Common myeloid progenitor, CD34-positive (primary cell): ENCODE data around the gene MANSC1.
"Not testable (repeated sequence)": the region's sequence is repeated elsewhere in the genome, so short reads cannot be mapped to it uniquely, and the experiment has no call there.

Experiments
- CTCF ChIA-PET: fragments of 350-600 bp; sonication (Branson Sonifier 250); formaldehyde crosslinking; loops from one replicate; lab custom pipeline; 2021; ENCODE audit warnings: antibody characterized with exemption; lab: Charles Lee
- POLR2A ChIA-PET: fragments of 350-600 bp; sonication (Branson Sonifier 250); formaldehyde crosslinking; loops from one replicate; lab custom pipeline; 2021; ENCODE audit warnings: antibody characterized with exemption; lab: Charles Lee
- DNase-seq, 3 donors: peaks; one replicate each; pipeline versions ENCODE4 v3.0.0 to v3.0.0-alpha.2; 2013
- H3K27ac ChIP-seq, 2 experiments: 1 replicate in 1 of 2; 2 replicates in 1 of 2; pipeline ENCODE4 v1.7.0; 2013; ENCODE audit warnings: inconsistent platforms in 2 of 2, low read length in 2 of 2, mild to moderate bottlenecking in 2 of 2, low read depth in 1 of 2, moderate library complexity in 1 of 2; ENCODE audit not compliant: severe bottlenecking in 2 of 2, insufficient read depth in 1 of 2, poor library complexity in 1 of 2
- H3K27me3 ChIP-seq, 5 experiments: replicated peaks in 2 of 5; 1 replicate in 3 of 5; 2 replicates in 2 of 5; pipeline versions ENCODE4 v1.6.1 to v1.7.0; 2013; ENCODE audit warnings: low read length in 4 of 5, mild to moderate bottlenecking in 2 of 5, moderate library complexity in 2 of 5, inconsistent platforms in 1 of 5; ENCODE audit not compliant: insufficient read depth in 5 of 5, control insufficient read depth in 4 of 5
- H3K36me3 ChIP-seq, 4 experiments: 1 replicate in 2 of 4; 2 replicates in 2 of 4; pipeline versions ENCODE4 v1.6.1 to v1.7.0; 2013; ENCODE audit warnings: low read length in 3 of 4, control low read depth in 1 of 4, mild to moderate bottlenecking in 1 of 4; ENCODE audit not compliant: control insufficient read depth in 4 of 4, insufficient read depth in 4 of 4
- H3K4me1 ChIP-seq, 4 experiments: 1 replicate in 3 of 4; 2 replicates in 1 of 4; pipeline versions ENCODE4 v1.6.1 to v1.7.1; 2013; ENCODE audit warnings: low read length in 3 of 4, mild to moderate bottlenecking in 3 of 4, control low read depth in 1 of 4, inconsistent platforms in 1 of 4, moderate library complexity in 1 of 4; ENCODE audit not compliant: control insufficient read depth in 4 of 4, insufficient read depth in 4 of 4; ENCODE audit errors: control extremely low read depth in 1 of 4
- H3K4me3 ChIP-seq, 7 experiments: 1 replicate in 4 of 7; 2 replicates in 3 of 7; pipeline versions ENCODE4 v1.5.1 to v1.7.0; 2013; ENCODE audit warnings: mild to moderate bottlenecking in 7 of 7, low read length in 6 of 7, moderate library complexity in 6 of 7, inconsistent platforms in 2 of 7, low read depth in 2 of 7, control low read depth in 1 of 7; ENCODE audit not compliant: insufficient read depth in 4 of 7, control insufficient read depth in 1 of 7; ENCODE audit errors: extremely low read depth in 1 of 7
- H3K9me3 ChIP-seq, 5 experiments: 1 replicate in 4 of 5; 2 replicates in 1 of 5; pipeline versions ENCODE4 v1.6.1 to v1.7.1; 2013; ENCODE audit warnings: low read length in 4 of 5, mild to moderate bottlenecking in 2 of 5, inconsistent platforms in 1 of 5, low read depth in 1 of 5, moderate library complexity in 1 of 5; ENCODE audit not compliant: control insufficient read depth in 4 of 5, insufficient read depth in 2 of 5; ENCODE audit errors: control extremely low read depth in 1 of 5
- WGBS: methylation state at CpG from one replicate; pipeline ENCODE4 v1.1.5; 2013; ENCODE audit not compliant: insufficient coverage; 5-methylcytosine and 5-hydroxymethylcytosine counted together

MANSC1 gene

GRCh38 chr12:12326262-12326661, 23.8 kb downstream of the MANSC1 start:
- Histone ChIP-seq H3K4me3 (no peak overlapping the region), H3K27me3 (no peaks in the 10 kb centered on the region), H3K9me3 (no peaks in the 10 kb centered on the region), H3K27ac (no peak overlapping the region), H3K36me3 (peaks cover 0 to 10% (median 2%) of the 10 kb centered on the region in 4 experiments), H3K4me1 (peaks cover 0 to 4% (median 0%) of the 10 kb centered on the region in 4 experiments)
- ChIA-PET CTCF (interaction anchor here (1.3 to 3.7 kb wide), 4 partner anchors 22 to 344 kb away, joined by 3 to 24 read pairs (median 5); no protein-coding TSS in a partner anchor), POLR2A (no interaction called here)
- no peak for DNase-seq
- 100% methylated on average over 3 of the region's 3 CpGs for WGBS

- Histone ChIP-seq H3K9me3 (no peaks in the 10 kb centered on the region), H3K4me3 (no peak overlapping the region), H3K4me1 (peaks cover 0 to 4% (median 0%) of the 10 kb centered on the region in 4 experiments), H3K27me3 (no peaks in the 10 kb centered on the region), H3K27ac (no peak overlapping the region), H3K36me3 (no peaks in the 10 kb centered on the region)
- no peak for DNase-seq
- ChIA-PET POLR2A (no interaction called here), CTCF (no interaction called here)
- 98% methylated on average over 8 of the region's 9 CpGs for WGBS
These were observed 26.5 kb downstream of the MANSC1 start for GRCh38 chr12:12323591-12323990.

- CTCF ChIA-PET: no interaction called here
These were observed 26.9 kb downstream of the MANSC1 start for GRCh38 chr12:12323118-12323517.

GRCh38 chr12:12319451-12320183, 30.4 kb downstream of the MANSC1 start:
- no peaks in the 10 kb centered on the region for H3K36me3 ChIP-seq
- ChIA-PET POLR2A (no interaction called here), CTCF (interaction anchor here (0.7 to 0.9 kb wide), 2 partner anchors 18 to 57 kb away, joined by 3 to 5 read pairs; no protein-coding TSS in a partner anchor)
- H3K9me3 ChIP-seq: no peaks in the 10 kb centered on the region
- 100% methylated on average over 2 of the region's 9 CpGs for WGBS
- H3K4me1 ChIP-seq: no peaks in the 10 kb centered on the region
- no peak overlapping the region for H3K27ac ChIP-seq
- DNase-seq: no peak
- no peak overlapping the region for H3K4me3 ChIP-seq
- no peaks in the 10 kb centered on the region for H3K27me3 ChIP-seq

More at GRCh38 chr12:12323118-12323517, 26.9 kb downstream of the MANSC1 start:
- Histone ChIP-seq H3K4me3 (no peak overlapping the region), H3K27me3 (no peaks in the 10 kb centered on the region), H3K4me1 (peaks cover 0 to 4% (median 0%) of the 10 kb centered on the region in 4 experiments), H3K36me3 (no peaks in the 10 kb centered on the region), H3K9me3 (no peaks in the 10 kb centered on the region), H3K27ac (no peak overlapping the region)
- no peak for DNase-seq
- WGBS: 92% methylated on average over 2 of the region's 4 CpGs
- POLR2A ChIA-PET: no interaction called here

- Histone ChIP-seq H3K27ac (no peak overlapping the region), H3K4me3 (no peak overlapping the region), H3K9me3 (no peaks in the 10 kb centered on the region), H3K27me3 (no peaks in the 10 kb centered on the region), H3K4me1 (no peaks in the 10 kb centered on the region), H3K36me3 (no peaks in the 10 kb centered on the region)
- DNase-seq: no peak
- POLR2A ChIA-PET: no interaction called here
- CTCF ChIA-PET: no interaction called here
These were observed 34.2 kb downstream of the MANSC1 start for GRCh38 chr12:12315838-12316237.

- POLR2A ChIA-PET, DNase-seq, H3K4me1 ChIP-seq, H3K27me3 ChIP-seq, H3K27ac ChIP-seq, H3K9me3 ChIP-seq, H3K4me3 ChIP-seq, H3K36me3 ChIP-seq: not testable (repeated sequence)
- CTCF ChIA-PET: interaction anchor here (0.6 kb wide), 1 partner anchor 48 kb away, joined by 3 read pairs; no protein-coding TSS in a partner anchor
- 100% methylated on average over 7 of the region's 10 CpGs for WGBS
These were observed 39.3 kb downstream of the MANSC1 start for GRCh38 chr12:12310695-12311094.

GRCh38 chr12:12305568-12306300, 44.3 kb downstream of the MANSC1 start:
- ChIA-PET CTCF (interaction anchor here (1.3 kb wide), 1 partner anchor 21 kb away, joined by 3 read pairs; no protein-coding TSS in a partner anchor), POLR2A (no interaction called here)
- DNase-seq: no peak
- H3K9me3 ChIP-seq: peaks cover 0 to 2% (median 0%) of the 10 kb centered on the region in 5 experiments
- H3K27me3 ChIP-seq: no peaks in the 10 kb centered on the region
- H3K4me1 ChIP-seq: no peaks in the 10 kb centered on the region
- no peak overlapping the region for H3K4me3 ChIP-seq
- H3K36me3 ChIP-seq: no peaks in the 10 kb centered on the region
- H3K27ac ChIP-seq: no peak overlapping the region
- WGBS: 78% methylated on average over 3 of the region's 7 CpGs
